HepG2 (cell line): ENCODE results near the gene RARS1. TPM values are rescaled to one million over a fixed set of nuclear protein-coding genes. Genes with fewer than 3 reads are reported as not detected.

ENCODE experiments used
- ATAC-seq: fragments of 200-7000 bp; cut with Tn5 transposase; 3 replicates; pipeline ENCODE4 v1.9.1; 2020; ENCODE audit warnings: mild to moderate bottlenecking, moderate library complexity
- BruUV-seq: library from RNA; stranded (reverse); fragments of 400-500 nt; replicated peaks from 2 replicates; lab custom pipeline; 2021; lab: Mats Ljungman, UMichigan
- CTCF ChIA-PET: fragments of 300-600 bp; formaldehyde crosslinking; extraction: SDS; loops from one replicate; lab custom pipeline; 2021; ENCODE audit warnings: low total read pairs, inconsistent platforms, low intra/inter-chr PET ratio; lab: Yijun Ruan, JAX
- POLR2A ChIA-PET: fragments of 350-600 bp; sonication (Branson Sonifier 250); formaldehyde crosslinking; loops from one replicate; lab custom pipeline; 2020; ENCODE audit warnings: antibody characterized with exemption, inconsistent platforms; lab: Yijun Ruan, JAX
- DNase-seq: peaks from one replicate; pipeline ENCODE4 v3.0.0-alpha.2; 2015; ENCODE audit warnings: low spot score
- FAIRE-seq: peaks from 3 replicates; lab custom pipeline; 2011; peaks lifted over from hg19 to GRCh38; lab: Jason Lieb, UNC
- H2AFZ ChIP-seq: one replicate; pipeline ENCODE4 v1.6.1; 2011; ENCODE audit warnings: low read length, inconsistent platforms
- H3K27ac ChIP-seq: fragments of 300-600 bp; 3 replicates; pipeline ENCODE4 v1.8.0; 2011; ENCODE audit warnings: mixed run types, mild to moderate bottlenecking, mixed read lengths, low read length, inconsistent platforms; ENCODE audit not compliant: insufficient read depth; ENCODE audit errors: extremely low read length
- H3K27me3 ChIP-seq, 2 experiments: fragments of 200-600 bp in 1 of 2; 2 replicates in 1 of 2; 3 replicates in 1 of 2; pipeline versions ENCODE4 v1.6.0 to v1.8.0; 2011; ENCODE audit warnings: low read length in 2 of 2, mild to moderate bottlenecking in 2 of 2, moderate library complexity in 2 of 2, inconsistent platforms in 1 of 2; ENCODE audit not compliant: insufficient read depth in 2 of 2, control insufficient read depth in 1 of 2
- H3K36me3 ChIP-seq, 2 experiments: fragments of 200-600 bp in 1 of 2; replicated peaks in 1 of 2; 2 replicates in 1 of 2; 3 replicates in 1 of 2; pipeline versions ENCODE4 v1.5.1 to v1.8.0; 2011; ENCODE audit warnings: low read length in 2 of 2, inconsistent platforms in 1 of 2; ENCODE audit not compliant: insufficient read depth in 2 of 2, control insufficient read depth in 1 of 2
- H3K4me1 ChIP-seq: 2 replicates; pipeline ENCODE4 v1.5.1; 2012; ENCODE audit warnings: low read length, inconsistent platforms; ENCODE audit not compliant: insufficient read depth
- H3K4me2 ChIP-seq: 2 replicates; pipeline ENCODE4 v1.6.0; 2011; ENCODE audit warnings: low read depth, low read length, inconsistent platforms
- H3K4me3 ChIP-seq, 3 experiments: fragments of 200-600 bp in 1 of 3; sonication (generic), shearing (Covaris generic) in 1 of 3; replicated peaks in 1 of 3; 2 replicates each; pipeline ENCODE4 v1.5.1; 2011 to 2016; ENCODE audit warnings: low read length in 3 of 3, inconsistent platforms in 2 of 3, low read depth in 2 of 3, mild to moderate bottlenecking in 2 of 3, control low read depth in 1 of 3, mixed read lengths in 1 of 3; ENCODE audit not compliant: insufficient read depth in 1 of 3
- H3K79me2 ChIP-seq: one replicate; pipeline ENCODE4 v1.6.1; 2011; ENCODE audit warnings: low read length, inconsistent platforms; ENCODE audit not compliant: insufficient read depth
- H3K9ac ChIP-seq: 2 replicates; pipeline ENCODE4 v1.6.0; 2011; ENCODE audit warnings: mild to moderate bottlenecking, low read depth, low read length, inconsistent platforms; ENCODE audit not compliant: insufficient read depth
- H3K9me3 ChIP-seq: 2 replicates; pipeline ENCODE4 v1.5.1; 2012; ENCODE audit warnings: mild to moderate bottlenecking, low read length
- H4K20me1 ChIP-seq: 2 replicates; pipeline ENCODE4 v1.6.0; 2011; ENCODE audit warnings: inconsistent platforms, mild to moderate bottlenecking, low read length, moderate library complexity; ENCODE audit not compliant: insufficient read depth
- CHD4 ChIP-seq: fragments of 200-600 bp; sonication (generic); IDR thresholded peaks from 2 replicates; pipeline ENCODE4 v1.7.0; 2017; ENCODE audit warnings: mild to moderate bottlenecking, low read length, borderline replicate concordance
- FOXA1 ChIP-seq, 2 experiments: fragments of 450-650 bp in 1 of 2; sonication (generic) in 1 of 2; formaldehyde crosslinking in 1 of 2; IDR thresholded peaks; 2 replicates each; pipeline versions ENCODE4 v1.4.0 to v1.6.1; 2016 to 2020; ENCODE audit warnings: missing genetic modification reagents in 1 of 2
- HMG20B ChIP-seq: conservative IDR thresholded peaks from 2 replicates; pipeline ENCODE4 v1.6.1; 2016; ENCODE audit warnings: missing genetic modification reagents, missing compliant biosample characterization
- HNRNPLL ChIP-seq: fragments of 200-400 bp; formaldehyde crosslinking; IDR thresholded peaks from 2 replicates; pipeline ENCODE4 v1.6.1; 2017; ENCODE audit warnings: mild to moderate bottlenecking, low read depth, low read length; ENCODE audit not compliant: poor library complexity, severe bottlenecking
- KLF12 ChIP-seq: sonication (generic); formaldehyde crosslinking; IDR thresholded peaks from 2 replicates; pipeline ENCODE4 v1.4.0; 2020; ENCODE audit warnings: missing genetic modification reagents, borderline replicate concordance
- KMT2B ChIP-seq: IDR thresholded peaks from 2 replicates; pipeline ENCODE4 v1.6.1; 2016; ENCODE audit warnings: missing genetic modification reagents, missing compliant biosample characterization
- PPARG ChIP-seq: conservative IDR thresholded peaks from 2 replicates; pipeline ENCODE4 v1.6.1; 2016; ENCODE audit warnings: missing biosample characterization, missing genetic modification reagents
- PTBP1 ChIP-seq: fragments of 200-400 bp; formaldehyde crosslinking; IDR thresholded peaks from 2 replicates; pipeline ENCODE4 v1.6.1; 2018; ENCODE audit warnings: low read length, low read depth; ENCODE audit not compliant: poor library complexity, severe bottlenecking
- TBX2 ChIP-seq: sonication (generic); formaldehyde crosslinking; IDR thresholded peaks from 2 replicates; pipeline ENCODE4 v1.5.0; 2020; ENCODE audit warnings: missing genetic modification reagents, mild to moderate bottlenecking, borderline replicate concordance
- WIZ ChIP-seq: sonication (generic); formaldehyde crosslinking; IDR thresholded peaks from 2 replicates; pipeline ENCODE4 v1.5.1; 2020; ENCODE audit warnings: mild to moderate bottlenecking, missing genetic modification reagents
- ZEB1 ChIP-seq: IDR thresholded peaks from 2 replicates; pipeline ENCODE4 v1.6.1; 2012; ENCODE audit warnings: mild to moderate bottlenecking, low read depth, inconsistent platforms; ENCODE audit not compliant: insufficient replicate concordance
- ZNF329 ChIP-seq: sonication (generic); formaldehyde crosslinking; IDR thresholded peaks from 2 replicates; pipeline ENCODE4 v1.9.0; 2021; ENCODE audit warnings: low read depth, mild to moderate bottlenecking, missing genetic modification reagents
- ZNF44 ChIP-seq: sonication (generic); formaldehyde crosslinking; IDR thresholded peaks from 2 replicates; pipeline ENCODE4 v1.5.1; 2020; ENCODE audit warnings: mild to moderate bottlenecking, missing genetic modification reagents
- ZNF577 ChIP-seq: sonication (generic); formaldehyde crosslinking; IDR thresholded peaks from 2 replicates; pipeline ENCODE4 v1.4.0; 2020; ENCODE audit warnings: mild to moderate bottlenecking, low read depth, missing genetic modification reagents, borderline replicate concordance
- ZNF747 ChIP-seq: sonication (generic); formaldehyde crosslinking; IDR thresholded peaks from 2 replicates; pipeline ENCODE4 v1.8.1; 2023; ENCODE audit warnings: missing genetic modification reagents, mild to moderate bottlenecking, borderline replicate concordance
- ZNF883 ChIP-seq: sonication (generic); formaldehyde crosslinking; IDR thresholded peaks from 2 replicates; pipeline ENCODE4 v1.5.1; 2020; ENCODE audit warnings: mild to moderate bottlenecking, missing genetic modification reagents; ENCODE audit errors: not compliant biosample characterization
- ZSCAN25 ChIP-seq: sonication (generic); formaldehyde crosslinking; IDR thresholded peaks from 2 replicates; pipeline ENCODE4 v1.8.0; 2022; ENCODE audit warnings: mild to moderate bottlenecking, missing genetic modification reagents
- WGBS: methylation state at CpG from one replicate; pipeline ENCODE4 v1.1.6; 2017; ENCODE audit warnings: low lambda C conversion rate; 5-methylcytosine and 5-hydroxymethylcytosine counted together
- in situ Hi-C: cut with HindIII; loops from 2 replicates; pipeline ENCODE4 v1.10.0; 2017; ENCODE audit warnings: low pct_unique_long_range_greater_than_20kb; ENCODE audit not compliant: extremely low pct_ligation_motif_present
- intact Hi-C: fragments of 100-400 bp; cut with micrococcal nuclease; formaldehyde crosslinking; loops from one replicate; pipeline ENCODE4 v1.10.0; 2022; ENCODE audit not compliant: unreplicated experiment
- polyA plus RNA-seq, 8 experiments: library from polyadenylated mRNA; depleted of rRNA in 3 of 8; stranded (reverse) in 7 of 8; unstranded in 1 of 8; fragments of >200 nt; fragmentation: Illumina TruSeq in 4 of 8; extraction: Trizol in 4 of 8; gene quantifications; 2 replicates each; pipeline versions ENCODE4 v1.2.1 to v1.2.3, GENCODE V29; 2011 to 2016; ENCODE audit warnings: low read depth in 4 of 8, missing spikeins in 1 of 8, mixed read lengths in 1 of 8; ENCODE audit not compliant: insufficient read depth in 1 of 8
- total RNA-seq, 5 experiments: library from RNA; depleted of rRNA; stranded (reverse); fragments of >200 nt; fragmentation: Illumina TruSeq; extraction: Trizol; gene quantifications; 2 replicates each; pipeline ENCODE4 v1.2.3, GENCODE V29; 2016; ENCODE audit warnings: low read depth in 1 of 5

The RARS1 gene
- total and polyA plus RNA-seq, 2 of the 13 experiments (the other 11 are each of a cell fraction or from before 2014, with no cell fraction given) = 54.6 to 170 TPM

- TF ChIP-seq KLF12 (CRISPR knock-in tag) (no peak), TBX2 (CRISPR knock-in tag) (no peak), HMG20B (CRISPR knock-in tag) (no peak), HNRNPLL (no peak), ZNF883 (no peak), KMT2B (CRISPR knock-in tag) (no peak), ZNF577 (no peak), ZNF747 (CRISPR knock-in tag) (no peak)
Observed at GRCh38 chr5:168562279-168562678, 76.0 kb downstream of the RARS1 start (continued).

- no peak for TF ChIP-seq PPARG (CRISPR knock-in tag)
- TF ChIP-seq ZSCAN25 (CRISPR knock-in tag) = no peak
- no peak for TF ChIP-seq FOXA1 (IDR thresholded peaks at IDR 0.05)
- TF ChIP-seq FOXA1 (CRISPR knock-in tag; IDR thresholded peaks at IDR 0.05) = no peak
- no peak for TF ChIP-seq ZEB1
- no peak for TF ChIP-seq WIZ (CRISPR knock-in tag)
- TF ChIP-seq PTBP1 = no peak
- TF ChIP-seq ZNF44 = no peak
- TF ChIP-seq CHD4 = no peak
- TF ChIP-seq ZNF329 (CRISPR knock-in tag) = no peak
- ChIA-PET POLR2A (no interaction called here), CTCF (no interaction called here)
- no peak overlapping the region for H3K4me2 ChIP-seq
- no peaks in the 10 kb centered on the region for H3K27me3 ChIP-seq
- DNase-seq (no peak), FAIRE-seq (no peak), ATAC-seq (no peak)
- peaks cover 6 to 81% of the 10 kb centered on the region in 2 experiments for H3K36me3 ChIP-seq
- no TSS peak for BruUV-seq
- H3K27ac ChIP-seq = no peak overlapping the region
- peaks cover 31% of the 10 kb centered on the region for H3K79me2 ChIP-seq
- in situ Hi-C loops = no loop called here
- WGBS = 93% methylated on average over 1 of the region's 1 CpG
- intact Hi-C loops = no loop called here
- no peak overlapping the region for H3K9ac ChIP-seq
- H4K20me1 ChIP-seq = peaks cover 33% of the 10 kb centered on the region
- peaks cover 29% of the 10 kb centered on the region for H3K4me1 ChIP-seq
- H2AFZ ChIP-seq = no peak overlapping the region
- no peak overlapping the region for H3K4me3 ChIP-seq
- no peaks in the 10 kb centered on the region for H3K9me3 ChIP-seq
Observed at GRCh38 chr5:168563959-168564358, 77.7 kb downstream of the RARS1 start.
